Measurements from ENCODE around the gene DCAF7. TPM values are rescaled to one million over a fixed set of nuclear protein-coding genes. Genes with fewer than 3 reads are reported as not detected.

DCAF7 gene
- total and polyA plus RNA-seq, 2 donors from 2014 or later: 19.9 to 81.0 TPM

- Histone ChIP-seq H3K9me3 (ENCODE audit: control insufficient read depth in 2 of 3, insufficient read depth in 1 of 3, low read length in 3 of 3) (no peaks in the 10 kb centered on the region), H3K9ac (ENCODE audit: low read length in 3 of 3) (no peak overlapping the region), H3K4me1 (ENCODE audit: control insufficient read depth in 2 of 3, insufficient read depth in 2 of 3, low read depth in 1 of 3, low read length in 3 of 3) (no peaks in the 10 kb centered on the region), H3K36me3 (ENCODE audit: control insufficient read depth in 2 of 3, insufficient read depth in 3 of 3, low read length in 3 of 3) (peaks cover 0 to 19% (median 11%) of the 10 kb centered on the region in 3 donors), H3K4me3 (ENCODE audit: low read length in 3 of 3) (no peak overlapping the region), H3K27me3 (ENCODE audit: control insufficient read depth, insufficient read depth, low read length) (no peaks in the 10 kb centered on the region), H3K27ac (ENCODE audit: low read depth in 2 of 2, low read length in 2 of 2) (no peak overlapping the region)
- intact Hi-C loops (cut with DNase I): no loop called here
- DNase-seq (no peak), FAIRE-seq (no peak)
- no peak for TF ChIP-seq CTCF (IDR thresholded peaks at IDR 0.05; ENCODE audit: borderline replicate concordance, extremely low read depth, insufficient read depth)
Measured at GRCh38 chr17:63641692-63642448, 91.6 kb downstream of the DCAF7 start.

Other genes starting within 250 kb of the DCAF7 start
- gene CYB561, start 104.2 kb upstream of the DCAF7 start, total RNA-seq: 51.1 TPM
- gene CYB561, start 104.2 kb upstream of the DCAF7 start, polyA plus RNA-seq (ENCODE audit: insufficient read depth, low read depth, low replicate concordance): 38.4 TPM
- 4.3 TPM for gene ACE, start 73.4 kb upstream of the DCAF7 start, total RNA-seq
- 12.9 TPM for gene ACE, start 73.4 kb upstream of the DCAF7 start, polyA plus RNA-seq (ENCODE audit: insufficient read depth, low read depth, low replicate concordance)
- 0.57 TPM for gene KCNH6, start 27.1 kb upstream of the DCAF7 start, total RNA-seq
- 4.8 TPM for gene KCNH6, start 27.1 kb upstream of the DCAF7 start, polyA plus RNA-seq (ENCODE audit: insufficient read depth, low read depth, low replicate concordance)
- 18.4 TPM for gene TACO1, start 50.4 kb downstream of the DCAF7 start, total RNA-seq
- 80.1 TPM for gene TACO1, start 50.4 kb downstream of the DCAF7 start, polyA plus RNA-seq (ENCODE audit: insufficient read depth, low read depth, low replicate concordance)
- gene MAP3K3, start 71.9 kb downstream of the DCAF7 start, total RNA-seq: 50.5 TPM
- gene MAP3K3, start 71.9 kb downstream of the DCAF7 start, polyA plus RNA-seq (ENCODE audit: insufficient read depth, low read depth, low replicate concordance): 17.4 TPM
- 32.3 TPM for gene LIMD2, start 149.6 kb downstream of the DCAF7 start, total RNA-seq
- gene LIMD2, start 149.6 kb downstream of the DCAF7 start, polyA plus RNA-seq (ENCODE audit: insufficient read depth, low read depth, low replicate concordance): 11.5 TPM
- gene STRADA, start 191.3 kb downstream of the DCAF7 start, total RNA-seq: 38.9 TPM
- 25.7 TPM for gene STRADA, start 191.3 kb downstream of the DCAF7 start, polyA plus RNA-seq (ENCODE audit: insufficient read depth, low read depth, low replicate concordance)
- 83.1 TPM for gene CCDC47, start 223.1 kb downstream of the DCAF7 start, total RNA-seq
- 50.9 TPM for gene CCDC47, start 223.1 kb downstream of the DCAF7 start, polyA plus RNA-seq (ENCODE audit: insufficient read depth, low read depth, low replicate concordance)
- 104 TPM for gene DDX42, start 223.7 kb downstream of the DCAF7 start, total RNA-seq
- 38.6 TPM for gene DDX42, start 223.7 kb downstream of the DCAF7 start, polyA plus RNA-seq (ENCODE audit: insufficient read depth, low read depth, low replicate concordance)

Measured in kidney (tissue), 14 donors.